Panc1 (cell line): Measurements from ENCODE around the gene SMG6. TPM values are rescaled to one million over a fixed set of nuclear protein-coding genes. Genes with fewer than 3 reads are reported as not detected.

Source experiments
- ATAC-seq: fragments of 200-7000 bp; cut with Tn5 transposase; 2 replicates; pipeline ENCODE4 v1.9.1; 2020; ENCODE audit warnings: mild to moderate bottlenecking, moderate library complexity
- BruUV-seq: library from RNA; stranded (reverse); fragments of 400-500 nt; replicated peaks from 2 replicates; lab custom pipeline; 2021; lab: Mats Ljungman, UMichigan
- CTCF ChIA-PET: fragments of 300-600 bp; sonication (Branson Sonifier 250); formaldehyde crosslinking; loops from one replicate; lab custom pipeline; 2022; ENCODE audit warnings: antibody characterized with exemption; lab: Charles Lee
- POLR2A ChIA-PET: fragments of 300-600 bp; sonication (Branson Sonifier 250); formaldehyde crosslinking; loops from one replicate; lab custom pipeline; 2022; ENCODE audit warnings: antibody characterized with exemption; lab: Charles Lee
- DNase-seq: peaks from one replicate; pipeline ENCODE4 v3.0.0-alpha.2; 2010; ENCODE audit warnings: low read depth, low spot score
- H3K27ac ChIP-seq: 2 replicates; pipeline ENCODE4 v1.5.1; 2011; ENCODE audit warnings: mild to moderate bottlenecking, low read length, inconsistent platforms
- H3K27me3 ChIP-seq: fragments of 200-500 bp; sonication (Bioruptor generic); 2 replicates; pipeline ENCODE4 v1.6.0; 2014; ENCODE audit warnings: low read length, inconsistent platforms; ENCODE audit not compliant: control insufficient read depth, insufficient read depth
- H3K36me3 ChIP-seq: fragments of 200-500 bp; sonication (Bioruptor generic); 2 replicates; pipeline ENCODE4 v1.5.1; 2014; ENCODE audit warnings: inconsistent platforms, mild to moderate bottlenecking, low read length, moderate library complexity; ENCODE audit not compliant: control insufficient read depth, insufficient read depth
- H3K4me1 ChIP-seq: 2 replicates; pipeline ENCODE4 v1.5.1; 2011; ENCODE audit warnings: inconsistent platforms, mild to moderate bottlenecking, low read length, moderate library complexity; ENCODE audit not compliant: control insufficient read depth, insufficient read depth
- H3K4me3 ChIP-seq, 2 experiments: 2 replicates each; pipeline ENCODE4 v1.5.1; 2011 to 2012; ENCODE audit warnings: low read depth in 2 of 2, low read length in 2 of 2, mild to moderate bottlenecking in 2 of 2, inconsistent platforms in 1 of 2, moderate library complexity in 1 of 2
- H3K9me3 ChIP-seq: fragments of 200-500 bp; sonication (Bioruptor generic); 2 replicates; pipeline ENCODE4 v1.5.1; 2014; ENCODE audit warnings: low read depth, mild to moderate bottlenecking, inconsistent platforms, low read length, moderate library complexity; ENCODE audit not compliant: control insufficient read depth, insufficient read depth
- POLR2AphosphoS5 ChIP-seq: IDR thresholded peaks from 2 replicates; pipeline ENCODE4 v1.6.1; 2012; ENCODE audit warnings: mild to moderate bottlenecking, low read depth, low read length, moderate library complexity
- SIN3A ChIP-seq: IDR thresholded peaks from 2 replicates; pipeline ENCODE4 v1.6.1; 2012; ENCODE audit warnings: low read depth, mild to moderate bottlenecking, low read length, moderate library complexity, borderline replicate concordance; ENCODE audit not compliant: insufficient read depth
- TCF7L2 ChIP-seq: IDR thresholded peaks from 2 replicates; pipeline ENCODE4 v1.6.1; 2011; ENCODE audit warnings: mild to moderate bottlenecking, low read depth, low read length, inconsistent platforms
- in situ Hi-C: cut with HindIII; loops from 2 replicates; pipeline ENCODE4 v1.10.0; 2016; ENCODE audit warnings: low sequenced_read_pairs, low pct_unique_long_range_greater_than_20kb
- intact Hi-C: fragments of 100-400 bp; cut with micrococcal nuclease; formaldehyde crosslinking; loops from one replicate; pipeline ENCODE4 v1.10.0; 2022; ENCODE audit not compliant: unreplicated experiment
- total RNA-seq: library from RNA; stranded (reverse); gene quantifications from one replicate; pipeline ENCODE4 v1.2.1, GENCODE V29; 2021; ENCODE audit not compliant: unreplicated experiment
- TF ChIP-seq, protein P1 (sequence below), 2 experiments: IDR thresholded peaks; 2 replicates each; pipeline ENCODE4 v1.6.1; 2011 to 2012; ENCODE audit warnings: low read depth in 2 of 2, control low read depth in 1 of 2, low read length in 1 of 2, mild to moderate bottlenecking in 1 of 2, moderate library complexity in 1 of 2; ENCODE audit not compliant: insufficient read depth in 1 of 2
- TF ChIP-seq, protein P2 (sequence below): fragments of 450-650 bp; IDR thresholded peaks from 2 replicates; pipeline ENCODE4 v1.5.1; 2017; ENCODE audit warnings: mild to moderate bottlenecking

The SMG6 gene
- total RNA-seq, 1 experiment from 2014 or later = 17.8 TPM

DNA sequence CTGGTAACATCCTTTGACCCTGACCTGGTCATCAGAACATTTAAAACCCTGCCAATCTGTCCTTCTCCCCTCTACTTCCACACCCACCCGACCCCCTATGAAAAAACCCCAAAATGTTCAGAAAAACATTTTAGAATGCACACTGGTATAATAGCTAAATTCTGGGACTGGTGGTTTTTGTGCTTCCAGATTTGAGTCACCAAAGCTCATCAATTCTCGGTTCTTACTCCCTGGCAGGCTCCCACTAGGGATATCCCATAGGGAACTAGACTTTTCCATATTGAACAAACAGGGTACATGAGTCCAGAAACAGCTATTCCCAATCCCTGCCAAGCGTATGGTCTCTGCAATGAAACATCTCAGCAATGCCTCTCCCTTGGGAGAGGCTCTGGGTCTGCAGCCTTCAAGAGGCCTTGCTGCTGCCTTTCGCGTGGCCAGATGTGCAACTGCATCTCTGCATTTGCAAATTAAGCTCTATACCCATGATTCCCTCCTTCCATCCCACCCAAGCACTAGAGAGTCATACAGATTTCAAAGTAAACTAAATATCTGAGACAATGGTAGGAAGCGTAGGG is 67.7 kb downstream of the SMG6 start:
- in situ Hi-C loops (no loop called here), intact Hi-C loops (no loop called here)
- DNase-seq (no peak), ATAC-seq (no peak)
- H3K36me3 ChIP-seq = no peaks in the 10 kb centered on the region; the same call in 1 of the 2 replicates
- H3K4me3 ChIP-seq = no peak overlapping the region
- H3K27me3 ChIP-seq = no peaks in the 10 kb centered on the region
- no peak overlapping the region for H3K27ac ChIP-seq
- POLR2A ChIA-PET = no interaction called here
- TF ChIP-seq, protein P1, sequence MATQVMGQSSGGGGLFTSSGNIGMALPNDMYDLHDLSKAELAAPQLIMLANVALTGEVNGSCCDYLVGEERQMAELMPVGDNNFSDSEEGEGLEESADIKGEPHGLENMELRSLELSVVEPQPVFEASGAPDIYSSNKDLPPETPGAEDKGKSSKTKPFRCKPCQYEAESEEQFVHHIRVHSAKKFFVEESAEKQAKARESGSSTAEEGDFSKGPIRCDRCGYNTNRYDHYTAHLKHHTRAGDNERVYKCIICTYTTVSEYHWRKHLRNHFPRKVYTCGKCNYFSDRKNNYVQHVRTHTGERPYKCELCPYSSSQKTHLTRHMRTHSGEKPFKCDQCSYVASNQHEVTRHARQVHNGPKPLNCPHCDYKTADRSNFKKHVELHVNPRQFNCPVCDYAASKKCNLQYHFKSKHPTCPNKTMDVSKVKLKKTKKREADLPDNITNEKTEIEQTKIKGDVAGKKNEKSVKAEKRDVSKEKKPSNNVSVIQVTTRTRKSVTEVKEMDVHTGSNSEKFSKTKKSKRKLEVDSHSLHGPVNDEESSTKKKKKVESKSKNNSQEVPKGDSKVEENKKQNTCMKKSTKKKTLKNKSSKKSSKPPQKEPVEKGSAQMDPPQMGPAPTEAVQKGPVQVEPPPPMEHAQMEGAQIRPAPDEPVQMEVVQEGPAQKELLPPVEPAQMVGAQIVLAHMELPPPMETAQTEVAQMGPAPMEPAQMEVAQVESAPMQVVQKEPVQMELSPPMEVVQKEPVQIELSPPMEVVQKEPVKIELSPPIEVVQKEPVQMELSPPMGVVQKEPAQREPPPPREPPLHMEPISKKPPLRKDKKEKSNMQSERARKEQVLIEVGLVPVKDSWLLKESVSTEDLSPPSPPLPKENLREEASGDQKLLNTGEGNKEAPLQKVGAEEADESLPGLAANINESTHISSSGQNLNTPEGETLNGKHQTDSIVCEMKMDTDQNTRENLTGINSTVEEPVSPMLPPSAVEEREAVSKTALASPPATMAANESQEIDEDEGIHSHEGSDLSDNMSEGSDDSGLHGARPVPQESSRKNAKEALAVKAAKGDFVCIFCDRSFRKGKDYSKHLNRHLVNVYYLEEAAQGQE (IDR thresholded peaks at IDR 0.05; ENCODE audit: insufficient read depth in 1 of 2, low read depth in 2 of 2, low read length in 1 of 2) = no peak
- TF ChIP-seq TCF7L2 (no peak), SIN3A (no peak), POLR2AphosphoS5 (no peak)
- TF ChIP-seq, protein P2, sequence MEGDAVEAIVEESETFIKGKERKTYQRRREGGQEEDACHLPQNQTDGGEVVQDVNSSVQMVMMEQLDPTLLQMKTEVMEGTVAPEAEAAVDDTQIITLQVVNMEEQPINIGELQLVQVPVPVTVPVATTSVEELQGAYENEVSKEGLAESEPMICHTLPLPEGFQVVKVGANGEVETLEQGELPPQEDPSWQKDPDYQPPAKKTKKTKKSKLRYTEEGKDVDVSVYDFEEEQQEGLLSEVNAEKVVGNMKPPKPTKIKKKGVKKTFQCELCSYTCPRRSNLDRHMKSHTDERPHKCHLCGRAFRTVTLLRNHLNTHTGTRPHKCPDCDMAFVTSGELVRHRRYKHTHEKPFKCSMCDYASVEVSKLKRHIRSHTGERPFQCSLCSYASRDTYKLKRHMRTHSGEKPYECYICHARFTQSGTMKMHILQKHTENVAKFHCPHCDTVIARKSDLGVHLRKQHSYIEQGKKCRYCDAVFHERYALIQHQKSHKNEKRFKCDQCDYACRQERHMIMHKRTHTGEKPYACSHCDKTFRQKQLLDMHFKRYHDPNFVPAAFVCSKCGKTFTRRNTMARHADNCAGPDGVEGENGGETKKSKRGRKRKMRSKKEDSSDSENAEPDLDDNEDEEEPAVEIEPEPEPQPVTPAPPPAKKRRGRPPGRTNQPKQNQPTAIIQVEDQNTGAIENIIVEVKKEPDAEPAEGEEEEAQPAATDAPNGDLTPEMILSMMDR = no peak
- no TSS peak for BruUV-seq
- CTCF ChIA-PET = no interaction called here
- H3K9me3 ChIP-seq = no peaks in the 10 kb centered on the region
- H3K4me1 ChIP-seq = peaks cover 11% of the 10 kb centered on the region

DNA sequence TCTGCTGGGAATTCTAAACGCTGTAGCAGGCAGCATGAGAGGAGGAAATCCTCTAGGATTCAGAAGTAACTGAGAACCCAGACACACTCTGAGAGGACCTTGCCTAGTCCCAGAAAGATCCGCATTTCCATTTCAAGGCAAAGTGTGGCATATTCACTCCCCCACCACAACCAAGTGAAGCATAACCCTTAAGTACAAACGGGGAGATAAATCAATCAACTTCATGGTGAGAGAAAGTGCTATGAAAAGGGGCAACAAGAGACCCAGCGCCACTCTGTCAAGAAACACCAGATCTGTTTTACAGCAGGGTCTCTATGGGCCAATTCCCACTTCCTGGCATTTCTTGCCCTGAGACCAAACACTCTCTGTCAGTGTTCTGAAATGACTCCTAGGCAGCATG is 68.3 kb downstream of the SMG6 start:
- TF ChIP-seq SIN3A (no peak), TCF7L2 (no peak), POLR2AphosphoS5 (no peak)
- TF ChIP-seq, protein P1 (IDR thresholded peaks at IDR 0.05; ENCODE audit: insufficient read depth in 1 of 2, low read depth in 2 of 2, low read length in 1 of 2) = no peak
- TF ChIP-seq, protein P2 = no peak
- no peak overlapping the region for H3K27ac ChIP-seq
- H3K4me3 ChIP-seq = no peak overlapping the region
- CTCF ChIA-PET = no interaction called here
- no TSS peak for BruUV-seq
- no peaks in the 10 kb centered on the region for H3K9me3 ChIP-seq
- ATAC-seq = no peak
- H3K27me3 ChIP-seq = no peaks in the 10 kb centered on the region
- H3K4me1 ChIP-seq = peaks cover 6% of the 10 kb centered on the region
- DNase-seq = no peak
- intact Hi-C loops = no loop called here
- no peaks in the 10 kb centered on the region; the same call in 1 of the 2 replicates for H3K36me3 ChIP-seq
- POLR2A ChIA-PET = no interaction called here
- in situ Hi-C loops = no loop called here
